ENCODE data around the gene AVPR1B.
"Not testable (repeated sequence)": the region's sequence is repeated elsewhere in the genome, so short reads cannot be mapped to it uniquely, and the experiment has no call there.

Gene AVPR1B

GRCh38 chr1:206065547-206066145 is 51.5 kb downstream of the AVPR1B start:
- no peak overlapping the region for H3K4me3 ChIP-seq (ENCODE audit: control insufficient read depth, low read depth, low read length)
- no peak for TF ChIP-seq CTCF (IDR thresholded peaks at IDR 0.05; ENCODE audit: control insufficient read depth, insufficient read depth, low read depth, low read length, missing control alignments)
- no peak for DNase-seq (ENCODE audit: low read depth)

GRCh38 chr1:206064501-206064900 is 52.7 kb downstream of the AVPR1B start:
- DNase-seq (ENCODE audit: low read depth); H3K4me3 ChIP-seq (ENCODE audit: control insufficient read depth, low read depth, low read length): not testable (repeated sequence)

GRCh38 chr1:206064001-206064400 is 53.2 kb downstream of the AVPR1B start:
- not testable (repeated sequence) for H3K4me3 ChIP-seq (ENCODE audit: control insufficient read depth, low read depth, low read length); DNase-seq (ENCODE audit: low read depth)

GRCh38 chr1:206062464-206062863 is 54.7 kb downstream of the AVPR1B start:
- no peak for DNase-seq (ENCODE audit: low read depth)
- no peak for TF ChIP-seq CTCF (IDR thresholded peaks at IDR 0.05; ENCODE audit: control insufficient read depth, insufficient read depth, low read depth, low read length, missing control alignments)
- H3K4me3 ChIP-seq (ENCODE audit: control insufficient read depth, low read depth, low read length) = no peak overlapping the region

GRCh38 chr1:206060844-206061243 is 56.3 kb downstream of the AVPR1B start:
- H3K4me3 ChIP-seq (ENCODE audit: control insufficient read depth, low read depth, low read length) = no peak overlapping the region
- no peak for DNase-seq (ENCODE audit: low read depth)
- TF ChIP-seq CTCF (IDR thresholded peaks at IDR 0.05; ENCODE audit: control insufficient read depth, insufficient read depth, low read depth, low read length, missing control alignments) = no peak
